Measurements from ENCODE around the gene ENOX1.

The ENOX1 gene

GRCh38 chr13:43316946-43317353 lies 469.8 kb downstream of the ENOX1 start:
- TF ChIP-seq CTCF (IDR thresholded peaks at IDR 0.05; ENCODE audit: low read depth, low read length) = no peak
- 0 out of 2 replicates have a peak overlapping the region, but pooled peaks have one; percentile 2 for H3K4me3 ChIP-seq (ENCODE audit: low read depth, low read length)

- no peak overlapping the region for H3K4me3 ChIP-seq (ENCODE audit: low read depth, low read length)
- no peak for TF ChIP-seq CTCF (IDR thresholded peaks at IDR 0.05; ENCODE audit: low read depth, low read length)
Observed at GRCh38 chr13:43316281-43316680, 470.5 kb downstream of the ENOX1 start.

GRCh38 chr13:43315522-43315921 lies 471.2 kb downstream of the ENOX1 start:
- no peak for TF ChIP-seq CTCF (IDR thresholded peaks at IDR 0.05; ENCODE audit: low read depth, low read length)
- H3K4me3 ChIP-seq (ENCODE audit: low read depth, low read length) = no peak overlapping the region

GRCh38 chr13:43309311-43309710 lies 477.5 kb downstream of the ENOX1 start:
- TF ChIP-seq CTCF (IDR thresholded peaks at IDR 0.05; ENCODE audit: low read depth, low read length) = no peak
- no peak overlapping the region for H3K4me3 ChIP-seq (ENCODE audit: low read depth, low read length)

- TF ChIP-seq CTCF (IDR thresholded peaks at IDR 0.05; ENCODE audit: low read depth, low read length) = no peak
- H3K4me3 ChIP-seq (ENCODE audit: low read depth, low read length) = no peak overlapping the region
Observed at GRCh38 chr13:43307921-43308433, 478.8 kb downstream of the ENOX1 start.

- H3K4me3 ChIP-seq (ENCODE audit: low read depth, low read length) = no peak overlapping the region
- no peak for TF ChIP-seq CTCF (IDR thresholded peaks at IDR 0.05; ENCODE audit: low read depth, low read length)
Observed at GRCh38 chr13:43307221-43307920, 479.4 kb downstream of the ENOX1 start.

- TF ChIP-seq CTCF (IDR thresholded peaks at IDR 0.05; ENCODE audit: low read depth, low read length) = no peak
- H3K4me3 ChIP-seq (ENCODE audit: low read depth, low read length) = no peak overlapping the region
Observed at GRCh38 chr13:43306372-43306771, 480.4 kb downstream of the ENOX1 start.
